ENCODE results near the gene RPL37.

GRCh38 chr5:40860711-40861110 lies 25.7 kb upstream of the RPL37 start:
- TF ChIP-seq CTCF (optimal IDR thresholded peaks at IDR 0.05 in 1 of 3, IDR thresholded peaks at IDR 0.05 in 1 of 3, conservative IDR thresholded peaks at IDR 0.05 in 1 of 3; ENCODE audit: extremely low read depth in 1 of 3, insufficient read depth in 2 of 3, low read length in 3 of 3) (no peak), EZH2 (IDR thresholded peaks at IDR 0.05; ENCODE audit: low read length) (no peak)

All from keratinocyte (primary cell).